K562 (cell line): Measurements from ENCODE around the gene SYT8. TPM values are rescaled to one million over a fixed set of nuclear protein-coding genes. Genes with fewer than 3 reads are reported as not detected.

Experiments
- ARID2 ChIP-seq: fragments of 450-650 bp; IDR thresholded peaks from 2 replicates; pipeline ENCODE4 v1.6.1; 2017; ENCODE audit warnings: antibody characterized with exemption, mild to moderate bottlenecking
- CC2D1A ChIP-seq: fragments of 450-650 bp; IDR thresholded peaks from 2 replicates; pipeline ENCODE4 v1.6.1; 2017; ENCODE audit warnings: mild to moderate bottlenecking
- CTCF ChIP-seq, 3 experiments: IDR thresholded peaks in 2 of 3; conservative IDR thresholded peaks in 1 of 3; 2 replicates each; pipeline ENCODE4 v1.5.1; 2011 to 2012; ENCODE audit warnings: low read length in 3 of 3, mild to moderate bottlenecking in 3 of 3, control low read depth in 2 of 3, improper control_type of control experiment in 1 of 3, inconsistent platforms in 1 of 3, low read depth in 1 of 3, mixed read lengths in 1 of 3, moderate library complexity in 1 of 3; ENCODE audit not compliant: insufficient read depth in 2 of 3
- DEAF1 ChIP-seq: fragments of 450-650 bp; formaldehyde crosslinking; IDR thresholded peaks from 2 replicates; pipeline ENCODE4 v1.4.0; 2020; ENCODE audit warnings: mild to moderate bottlenecking, moderate library complexity
- KDM1A ChIP-seq, 2 experiments: fragments of 450-650 bp; IDR thresholded peaks; 2 replicates each; pipeline ENCODE4 v1.6.1; 2016; ENCODE audit warnings: mild to moderate bottlenecking in 2 of 2
- NONO ChIP-seq, 2 experiments: fragments of 200-400 bp in 1 of 2; fragments of 450-650 bp in 1 of 2; formaldehyde crosslinking in 1 of 2; IDR thresholded peaks; 2 replicates each; pipeline ENCODE4 v1.6.1; 2017; ENCODE audit warnings: low read depth in 2 of 2, mild to moderate bottlenecking in 2 of 2, moderate library complexity in 2 of 2, low read length in 1 of 2
- RAD21 ChIP-seq, 2 experiments: fragments of 250-450 bp in 1 of 2; fragments of 450-650 bp in 1 of 2; sonication (Bioruptor Pico) in 1 of 2; formaldehyde crosslinking in 1 of 2; IDR thresholded peaks in 1 of 2; conservative IDR thresholded peaks in 1 of 2; 2 replicates each; pipeline versions ENCODE4 v1.4.0 to v1.8.0; 2020 to 2022; ENCODE audit warnings: mild to moderate bottlenecking in 2 of 2, moderate library complexity in 1 of 2
- SMC3 ChIP-seq: conservative IDR thresholded peaks from 2 replicates; pipeline ENCODE4 v1.6.1; 2011; ENCODE audit warnings: low read depth, low read length, improper control_type of control experiment; ENCODE audit not compliant: insufficient read depth
- STAG1 ChIP-seq: sonication (generic); formaldehyde crosslinking; IDR thresholded peaks from 2 replicates; pipeline ENCODE4 v1.5.0; 2020; ENCODE audit warnings: missing genetic modification reagents, borderline replicate concordance
- TAF9B ChIP-seq: fragments of 450-650 bp; IDR thresholded peaks from 2 replicates; pipeline ENCODE4 v1.6.1; 2018; ENCODE audit warnings: mild to moderate bottlenecking; ENCODE audit not compliant: partially characterized antibody
- ZNF644 ChIP-seq: fragments of 200-800 bp; sonication (Bioruptor generic); IDR thresholded peaks from 2 replicates; pipeline ENCODE4 v1.6.1; 2016; ENCODE audit warnings: low read depth, missing genetic modification characterization, missing compliant biosample characterization
- polyA plus RNA-seq, 8 experiments: library from polyadenylated mRNA; depleted of rRNA in 4 of 8; stranded (reverse) in 5 of 8; unstranded in 3 of 8; fragments of >200 nt; fragmentation: Nextera tagmentation in 2 of 8; fragmentation: Illumina TruSeq in 1 of 8; extraction: Ambion mirVana in 2 of 8; extraction: Trizol in 1 of 8; gene quantifications; 2 replicates each; pipeline versions ENCODE4 v1.2.1 to v1.2.3, GENCODE V29; 2011 to 2014; ENCODE audit warnings: inconsistent platforms in 1 of 8, missing spikeins in 1 of 8
- total RNA-seq, 7 experiments: library from RNA; depleted of rRNA in 6 of 7; stranded (reverse); fragments of >200 nt in 6 of 7; fragmentation: Illumina TruSeq in 2 of 7; extraction: Trizol in 2 of 7; gene quantifications; 2 replicates each; pipeline versions ENCODE4 v1.2.1 to v1.2.3, GENCODE V29; 2011 to 2021; ENCODE audit warnings: low replicate concordance in 1 of 7
- TF ChIP-seq, protein P1 (sequence below), 2 experiments: fragments of 450-650 bp; formaldehyde crosslinking in 1 of 2; IDR thresholded peaks; 2 replicates each; pipeline versions ENCODE4 v1.4.0 to v1.6.1; 2014 to 2020; ENCODE audit warnings: mild to moderate bottlenecking in 2 of 2, borderline replicate concordance in 1 of 2, low read depth in 1 of 2

Gene SYT8
- total and polyA plus RNA-seq, 9 of the 15 experiments (the other 6 are each of a cell fraction or from before 2014, with no cell fraction given): not detected

DNA sequence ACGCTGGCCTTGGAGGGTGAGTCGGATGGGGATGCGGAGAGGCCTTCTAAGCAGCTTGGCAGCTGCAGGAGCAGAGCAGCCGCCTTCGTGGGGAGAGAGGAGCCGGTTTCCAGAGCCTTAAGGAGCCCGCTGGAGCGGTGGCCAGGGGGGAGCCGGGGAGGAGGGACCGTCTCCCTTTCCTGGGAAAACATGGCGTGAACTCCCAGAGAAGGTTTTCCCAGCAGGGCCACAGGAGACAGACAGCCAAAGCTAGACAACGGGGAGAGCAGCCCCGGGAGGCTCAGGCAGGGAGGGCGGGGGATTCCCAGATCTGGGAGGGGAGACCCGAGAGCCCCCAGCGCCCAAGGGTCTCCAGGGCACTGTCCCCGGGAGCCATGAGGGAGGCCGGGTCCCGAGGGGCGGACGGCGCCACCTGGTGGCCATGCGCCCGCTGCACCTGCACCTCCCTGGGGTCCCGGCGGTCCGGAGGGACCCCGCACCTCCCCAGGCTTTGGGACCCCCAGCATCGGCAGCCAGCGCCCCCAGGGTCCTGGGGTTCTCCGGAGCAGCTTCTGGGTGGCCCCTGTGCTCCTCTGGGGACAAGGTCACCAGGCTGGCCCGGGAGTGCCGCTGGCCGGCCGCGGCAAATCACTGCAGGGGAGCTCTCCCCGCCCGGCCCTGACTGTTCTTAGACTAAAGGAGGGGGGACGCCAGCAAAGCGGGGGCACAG lies 2.4 kb upstream of the SYT8 start (continued):
- TF ChIP-seq, protein P1, sequence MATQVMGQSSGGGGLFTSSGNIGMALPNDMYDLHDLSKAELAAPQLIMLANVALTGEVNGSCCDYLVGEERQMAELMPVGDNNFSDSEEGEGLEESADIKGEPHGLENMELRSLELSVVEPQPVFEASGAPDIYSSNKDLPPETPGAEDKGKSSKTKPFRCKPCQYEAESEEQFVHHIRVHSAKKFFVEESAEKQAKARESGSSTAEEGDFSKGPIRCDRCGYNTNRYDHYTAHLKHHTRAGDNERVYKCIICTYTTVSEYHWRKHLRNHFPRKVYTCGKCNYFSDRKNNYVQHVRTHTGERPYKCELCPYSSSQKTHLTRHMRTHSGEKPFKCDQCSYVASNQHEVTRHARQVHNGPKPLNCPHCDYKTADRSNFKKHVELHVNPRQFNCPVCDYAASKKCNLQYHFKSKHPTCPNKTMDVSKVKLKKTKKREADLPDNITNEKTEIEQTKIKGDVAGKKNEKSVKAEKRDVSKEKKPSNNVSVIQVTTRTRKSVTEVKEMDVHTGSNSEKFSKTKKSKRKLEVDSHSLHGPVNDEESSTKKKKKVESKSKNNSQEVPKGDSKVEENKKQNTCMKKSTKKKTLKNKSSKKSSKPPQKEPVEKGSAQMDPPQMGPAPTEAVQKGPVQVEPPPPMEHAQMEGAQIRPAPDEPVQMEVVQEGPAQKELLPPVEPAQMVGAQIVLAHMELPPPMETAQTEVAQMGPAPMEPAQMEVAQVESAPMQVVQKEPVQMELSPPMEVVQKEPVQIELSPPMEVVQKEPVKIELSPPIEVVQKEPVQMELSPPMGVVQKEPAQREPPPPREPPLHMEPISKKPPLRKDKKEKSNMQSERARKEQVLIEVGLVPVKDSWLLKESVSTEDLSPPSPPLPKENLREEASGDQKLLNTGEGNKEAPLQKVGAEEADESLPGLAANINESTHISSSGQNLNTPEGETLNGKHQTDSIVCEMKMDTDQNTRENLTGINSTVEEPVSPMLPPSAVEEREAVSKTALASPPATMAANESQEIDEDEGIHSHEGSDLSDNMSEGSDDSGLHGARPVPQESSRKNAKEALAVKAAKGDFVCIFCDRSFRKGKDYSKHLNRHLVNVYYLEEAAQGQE (IDR thresholded peaks at IDR 0.05; ENCODE audit: borderline replicate concordance): peak; percentile 87
- TF ChIP-seq, protein P1 (CRISPR knock-in tag; IDR thresholded peaks at IDR 0.05; ENCODE audit: low read depth): no peak
- TF ChIP-seq RAD21 (CRISPR knock-in tag; conservative IDR thresholded peaks at IDR 0.05 in 1 of 2, IDR thresholded peaks at IDR 0.05 in 1 of 2) (peak; percentile 87 to 91), STAG1 (CRISPR knock-in tag) (peak; percentile 85; the same call in 1 of the 2 replicates), SMC3 (peak; percentile 94), NONO (IDR thresholded peaks at IDR 0.05; ENCODE audit: low read depth in 2 of 2, low read length in 1 of 2) (0 out of 4 replicates have a peak, but pooled peaks of 1 of the 2 experiments have one; percentile 23), ZNF644 (tag) (no peak), KDM1A (IDR thresholded peaks at IDR 0.05) (peak; percentile 86 to 89; a peak in 3 of 4 replicates), ARID2 (peak; percentile 79), CC2D1A (0 out of 2 replicates have a peak, but pooled peaks have one; percentile 35), CTCF (IDR thresholded peaks at IDR 0.05 in 2 of 3, conservative IDR thresholded peaks at IDR 0.05 in 1 of 3; ENCODE audit: insufficient read depth in 2 of 3, low read depth in 1 of 3, low read length in 3 of 3) (peak; percentile 79 to 86 (median 81)), DEAF1 (peak; percentile 79), TAF9B (no peak)
